ENCODE results near the gene ZNF750.

ZNF750 gene

DNA sequence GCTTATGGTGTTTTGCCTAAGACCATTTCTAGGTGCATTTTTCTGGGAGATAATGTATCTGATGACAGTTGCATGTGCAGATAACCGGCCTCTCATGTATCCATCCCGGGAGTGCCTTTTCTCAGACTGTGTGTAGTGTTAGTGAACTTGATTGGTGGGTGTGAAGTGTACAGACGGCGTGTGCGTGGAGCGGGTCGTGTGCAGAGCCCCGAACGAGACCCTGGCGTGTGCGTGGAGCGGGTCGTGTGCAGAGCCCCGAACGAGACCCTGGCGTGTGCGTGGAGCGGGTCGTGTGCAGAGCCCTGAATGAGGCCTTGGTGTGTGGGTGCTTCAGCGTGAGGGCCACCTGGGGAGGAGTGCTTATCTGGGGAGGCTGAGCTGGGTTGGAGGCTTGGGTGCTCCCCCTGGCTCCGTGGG lies 28.9 kb upstream of the ZNF750 start:
- no peak overlapping the region for H3K4me3 ChIP-seq (replicated peaks; ENCODE audit: low read depth, low read length)
- TF ChIP-seq, protein P1, sequence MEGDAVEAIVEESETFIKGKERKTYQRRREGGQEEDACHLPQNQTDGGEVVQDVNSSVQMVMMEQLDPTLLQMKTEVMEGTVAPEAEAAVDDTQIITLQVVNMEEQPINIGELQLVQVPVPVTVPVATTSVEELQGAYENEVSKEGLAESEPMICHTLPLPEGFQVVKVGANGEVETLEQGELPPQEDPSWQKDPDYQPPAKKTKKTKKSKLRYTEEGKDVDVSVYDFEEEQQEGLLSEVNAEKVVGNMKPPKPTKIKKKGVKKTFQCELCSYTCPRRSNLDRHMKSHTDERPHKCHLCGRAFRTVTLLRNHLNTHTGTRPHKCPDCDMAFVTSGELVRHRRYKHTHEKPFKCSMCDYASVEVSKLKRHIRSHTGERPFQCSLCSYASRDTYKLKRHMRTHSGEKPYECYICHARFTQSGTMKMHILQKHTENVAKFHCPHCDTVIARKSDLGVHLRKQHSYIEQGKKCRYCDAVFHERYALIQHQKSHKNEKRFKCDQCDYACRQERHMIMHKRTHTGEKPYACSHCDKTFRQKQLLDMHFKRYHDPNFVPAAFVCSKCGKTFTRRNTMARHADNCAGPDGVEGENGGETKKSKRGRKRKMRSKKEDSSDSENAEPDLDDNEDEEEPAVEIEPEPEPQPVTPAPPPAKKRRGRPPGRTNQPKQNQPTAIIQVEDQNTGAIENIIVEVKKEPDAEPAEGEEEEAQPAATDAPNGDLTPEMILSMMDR (IDR thresholded peaks at IDR 0.05; ENCODE audit: low read depth, low read length, missing control alignments) = no peak
- DNase-seq (ENCODE audit: extremely low read depth, low read depth) = no peak

DNA sequence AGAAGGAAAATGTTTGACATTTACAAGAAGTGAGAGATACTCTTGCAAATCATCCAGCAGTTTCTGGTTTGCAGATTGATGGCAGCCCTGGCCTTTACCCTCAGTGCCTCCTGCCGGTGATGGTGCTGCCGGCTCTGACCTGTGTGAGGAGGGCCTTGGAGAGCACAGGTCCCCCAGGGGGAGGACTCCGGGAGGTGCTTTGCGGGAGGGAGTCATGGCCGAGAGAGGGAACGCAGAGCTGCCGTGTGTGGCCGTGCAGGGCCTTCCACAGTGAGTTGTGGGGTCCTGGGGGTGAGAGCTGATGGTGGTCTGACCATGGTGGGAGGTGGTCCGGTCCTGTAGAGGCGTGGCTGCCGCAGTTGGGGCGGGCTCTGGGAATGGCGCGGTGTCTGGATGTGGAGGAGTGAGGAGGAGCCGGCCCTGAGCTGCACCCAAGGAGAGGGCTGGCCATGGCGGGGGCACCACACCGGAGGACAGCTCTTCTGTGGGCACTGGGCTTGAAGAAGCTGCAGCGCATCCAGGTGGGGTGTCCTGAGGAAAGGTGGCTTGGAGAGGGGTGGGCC lies 28.0 kb upstream of the ZNF750 start:
- DNase-seq (ENCODE audit: extremely low read depth, low read depth) = no peak
- TF ChIP-seq, protein P1 (IDR thresholded peaks at IDR 0.05; ENCODE audit: low read depth, low read length, missing control alignments) = no peak
- no peak overlapping the region for H3K4me3 ChIP-seq (replicated peaks; ENCODE audit: low read depth, low read length)

DNA sequence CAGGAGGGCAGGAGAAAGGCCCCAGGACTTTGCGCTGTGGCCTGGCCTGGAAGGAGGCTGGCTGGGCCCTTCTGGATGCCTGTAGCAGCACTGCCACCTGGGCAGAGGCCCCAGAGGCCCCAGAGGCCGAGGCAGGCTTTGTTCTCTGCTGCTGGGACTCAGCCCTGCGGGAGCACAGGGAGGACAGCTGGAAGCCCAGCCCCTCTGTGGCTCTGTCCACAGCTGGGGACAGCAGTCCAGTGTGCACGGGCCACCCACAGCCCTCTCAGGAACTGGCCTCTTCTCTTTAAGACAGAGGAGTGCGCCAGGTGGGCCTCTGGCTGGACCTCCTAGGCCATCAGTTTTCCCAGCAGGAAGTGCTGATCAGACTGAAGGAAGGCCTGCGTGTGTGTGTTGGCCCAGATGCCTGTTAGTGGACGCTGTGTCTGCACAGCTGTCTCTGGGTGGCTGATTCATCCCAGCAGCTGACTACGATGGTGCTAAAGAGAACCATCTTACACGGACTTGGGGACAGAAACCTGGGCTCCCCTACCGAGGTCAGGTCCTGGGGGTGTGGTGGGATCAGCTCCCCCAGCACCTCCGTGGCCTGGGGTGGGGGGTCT lies 26.9 kb upstream of the ZNF750 start:
- TF ChIP-seq, protein P1 (IDR thresholded peaks at IDR 0.05; ENCODE audit: low read depth, low read length, missing control alignments) = no peak
- peak; percentile 47 for DNase-seq (ENCODE audit: extremely low read depth, low read depth)
- no peak overlapping the region for H3K4me3 ChIP-seq (replicated peaks; ENCODE audit: low read depth, low read length)

DNA sequence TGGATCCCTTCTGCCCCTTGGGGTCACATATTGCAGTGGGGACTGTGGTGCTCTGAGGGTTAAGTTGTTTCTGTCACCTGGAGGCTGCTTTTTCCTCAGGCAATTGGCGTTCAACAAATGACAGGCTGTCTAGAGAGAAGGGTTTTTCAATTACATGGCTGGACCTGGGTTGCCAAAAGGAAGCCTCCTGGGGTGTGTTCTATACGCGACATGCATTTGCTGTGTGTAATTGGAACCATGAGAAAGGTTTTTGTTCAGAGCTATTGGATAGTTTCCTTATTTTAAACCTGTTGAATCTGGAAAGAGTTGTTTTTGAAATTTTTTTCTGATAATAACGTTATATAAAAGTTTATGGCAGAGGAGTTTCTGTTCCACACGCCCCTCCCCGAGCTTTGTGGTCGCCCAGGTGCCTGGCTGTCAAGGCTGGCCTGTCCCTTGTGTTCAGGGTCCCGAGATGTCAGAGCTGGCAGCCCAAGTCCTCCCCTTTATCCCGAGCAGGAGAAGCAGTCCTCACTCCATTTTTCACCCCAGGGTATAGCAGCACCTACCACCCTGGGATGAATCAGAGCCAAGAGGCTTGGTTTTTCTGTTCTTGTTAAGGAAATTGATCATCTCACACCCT lies 26.1 kb upstream of the ZNF750 start:
- DNase-seq (ENCODE audit: extremely low read depth, low read depth) = no peak
- TF ChIP-seq, protein P1 (IDR thresholded peaks at IDR 0.05; ENCODE audit: low read depth, low read length, missing control alignments) = no peak
- H3K4me3 ChIP-seq (replicated peaks; ENCODE audit: low read depth, low read length) = no peak overlapping the region

DNA sequence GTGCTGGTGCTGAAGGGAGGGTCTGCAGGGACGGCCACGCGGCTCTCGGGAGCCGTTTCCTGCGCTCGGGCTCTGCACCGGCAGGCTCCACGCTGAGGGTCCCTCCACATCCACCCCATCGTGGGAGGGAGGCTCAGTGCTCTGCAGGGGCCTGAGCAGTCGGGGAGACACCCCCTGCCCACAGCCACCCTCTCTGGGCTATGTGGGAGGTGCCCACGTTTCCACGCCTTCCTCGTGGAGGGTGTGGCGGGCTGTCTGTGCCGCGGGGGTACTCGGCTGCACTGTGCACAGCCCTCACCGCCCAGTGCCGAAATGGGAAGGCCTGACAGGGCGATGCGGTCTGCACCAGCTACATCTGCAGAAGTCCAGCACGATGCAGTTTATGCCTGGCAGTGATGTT lies 25.5 kb upstream of the ZNF750 start:
- TF ChIP-seq, protein P1 (IDR thresholded peaks at IDR 0.05; ENCODE audit: low read depth, low read length, missing control alignments) = no peak
- no peak for DNase-seq (ENCODE audit: extremely low read depth, low read depth)
- H3K4me3 ChIP-seq (replicated peaks; ENCODE audit: low read depth, low read length) = no peak overlapping the region

DNA sequence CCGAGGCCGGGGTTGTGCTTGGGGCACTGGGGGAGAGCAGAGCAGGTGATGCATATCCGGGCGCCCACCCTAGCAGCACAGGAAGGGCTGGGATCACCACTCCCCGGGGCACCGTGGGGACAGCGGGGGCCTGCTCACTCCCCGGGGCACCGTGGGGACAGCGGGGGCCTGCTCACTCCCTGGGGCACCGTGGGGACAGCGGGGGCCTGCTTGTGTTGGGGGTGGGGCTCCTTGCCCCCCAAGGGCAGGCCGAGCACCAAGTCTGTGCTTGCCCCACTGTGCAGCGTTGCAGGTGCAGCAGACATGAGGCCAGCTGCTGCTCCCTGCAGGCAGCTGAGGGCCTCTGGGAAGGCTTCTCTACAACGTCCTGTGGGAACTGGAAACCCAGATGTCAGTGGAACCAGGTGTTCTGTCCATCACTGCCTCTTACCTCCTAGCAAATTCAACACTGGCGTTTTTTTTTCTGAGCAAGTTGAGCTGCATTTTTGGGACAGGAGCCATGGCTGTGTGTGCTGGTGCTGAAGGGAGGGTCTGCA lies 25.0 kb upstream of the ZNF750 start:
- H3K4me3 ChIP-seq (replicated peaks; ENCODE audit: low read depth, low read length) = no peak overlapping the region
- no peak for DNase-seq (ENCODE audit: extremely low read depth, low read depth)
- TF ChIP-seq, protein P1 (IDR thresholded peaks at IDR 0.05; ENCODE audit: low read depth, low read length, missing control alignments) = no peak
